Suppressor macrophage treated with lipopolysaccharide for 4 hours (primary cell): ENCODE data around the gene NSL1.
"Not testable (repeated sequence)": the region's sequence is repeated elsewhere in the genome, so short reads cannot be mapped to it uniquely, and the experiment has no call there.

Experiments used
- DNase-seq: peaks from one replicate; pipeline ENCODE4 v3.0.0-alpha.2; 2020

Gene NSL1, protein sequence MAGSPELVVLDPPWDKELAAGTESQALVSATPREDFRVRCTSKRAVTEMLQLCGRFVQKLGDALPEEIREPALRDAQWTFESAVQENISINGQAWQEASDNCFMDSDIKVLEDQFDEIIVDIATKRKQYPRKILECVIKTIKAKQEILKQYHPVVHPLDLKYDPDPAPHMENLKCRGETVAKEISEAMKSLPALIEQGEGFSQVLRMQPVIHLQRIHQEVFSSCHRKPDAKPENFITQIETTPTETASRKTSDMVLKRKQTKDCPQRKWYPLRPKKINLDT

DNA sequence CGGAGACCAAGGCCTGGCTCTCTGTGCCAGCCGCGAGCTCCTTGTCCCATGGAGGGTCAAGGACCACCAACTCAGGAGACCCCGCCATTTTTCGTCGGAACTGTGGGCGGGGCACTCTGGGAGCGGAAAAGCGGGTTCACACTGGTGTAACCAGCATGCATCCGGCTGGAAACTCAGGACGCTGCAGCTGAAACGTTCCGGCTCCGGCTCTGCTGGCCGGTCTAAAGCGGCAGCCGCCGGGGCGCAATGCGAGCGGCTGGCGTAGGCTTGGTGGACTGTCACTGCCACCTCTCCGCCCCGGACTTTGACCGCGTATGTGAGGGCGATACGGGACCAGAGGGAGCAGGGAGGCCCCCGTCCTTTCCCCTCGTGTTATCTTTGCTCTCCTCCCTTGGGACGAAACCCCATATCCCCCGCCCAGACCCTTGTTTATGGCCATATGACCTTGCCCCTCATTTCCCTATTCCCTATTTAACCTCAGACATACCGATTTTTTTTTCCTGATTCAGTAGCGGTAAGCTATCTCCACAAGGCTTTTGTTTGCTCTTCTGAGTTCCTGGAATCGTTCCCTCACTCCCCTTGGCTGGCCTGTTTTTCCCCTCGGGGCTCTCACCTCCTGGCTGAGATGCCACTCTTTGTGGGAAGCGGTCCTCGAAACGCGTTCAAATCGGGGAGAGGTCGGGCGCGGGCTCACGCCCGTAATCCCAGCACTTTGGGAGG lies at the start of gene NSL1, which contains the start of gene TATDN3:
NSL1 (minus strand) TSS at position 102 of the 720 bp plus-strand sequence; CDS start at position 88, 14 bp downstream.
TATDN3 (plus strand) TSS at position 219 of the 720 bp plus-strand sequence; CDS start at position 247, 28 bp downstream.
- DNase-seq: peak; percentile 95

DNA sequence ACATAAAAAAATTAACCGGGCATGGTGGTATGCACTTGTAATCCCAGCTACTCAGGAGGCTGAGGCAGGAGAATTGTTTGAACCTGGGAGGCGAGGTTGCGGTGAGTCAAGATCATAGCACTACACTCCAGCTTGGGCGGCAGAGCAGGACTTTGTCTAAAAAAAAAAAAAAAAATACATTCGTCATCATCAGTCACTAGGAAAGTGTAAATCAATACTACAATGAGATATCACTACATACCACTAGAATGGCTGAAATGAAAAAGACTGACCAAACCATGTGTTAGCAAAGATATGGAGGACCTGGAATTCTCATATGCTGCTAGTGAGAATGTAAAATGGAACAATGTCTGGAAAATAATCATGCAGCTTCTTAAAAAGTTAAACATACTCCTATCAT lies 46.6 kb upstream of the NSL1 start:
- no peak for DNase-seq

GRCh38 chr1:212833211-212834207 lies 41.9 kb upstream of the NSL1 start:
- DNase-seq: not testable (repeated sequence)

- DNase-seq: no peak
Observed at GRCh38 chr1:212828395-212828794, 36.8 kb upstream of the NSL1 start.

- no peak for DNase-seq
Observed at GRCh38 chr1:212827831-212828278, 36.3 kb upstream of the NSL1 start.

DNA sequence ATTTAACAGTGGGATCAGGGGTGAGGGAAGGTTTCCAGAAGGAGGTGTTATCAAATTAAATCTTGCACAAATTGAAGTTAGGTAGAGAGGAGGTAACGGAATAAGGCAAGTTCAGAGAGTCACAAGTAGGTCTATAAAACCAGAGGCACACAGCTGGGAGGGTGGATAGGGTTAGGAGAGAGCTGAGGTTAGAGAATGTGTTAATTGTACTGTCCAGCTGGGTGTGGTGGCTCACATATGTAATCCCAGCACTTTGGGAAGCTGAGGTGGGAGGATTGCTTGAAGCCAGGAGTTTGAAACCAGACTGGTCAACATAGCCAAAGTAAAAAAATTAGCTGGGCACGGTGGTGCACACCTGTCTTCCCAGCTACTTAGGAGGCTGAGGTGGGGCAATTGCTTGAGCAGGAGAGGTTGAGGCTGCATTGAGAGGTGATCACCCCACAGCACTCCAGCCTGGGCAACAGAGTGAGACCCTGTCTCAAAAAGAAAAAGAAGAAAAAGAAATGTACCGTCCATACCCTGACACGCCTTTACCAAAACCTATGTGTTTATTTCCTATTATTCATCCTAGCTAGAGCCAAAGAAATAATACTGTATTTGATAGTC lies 35.7 kb upstream of the NSL1 start:
- DNase-seq: no peak

DNA sequence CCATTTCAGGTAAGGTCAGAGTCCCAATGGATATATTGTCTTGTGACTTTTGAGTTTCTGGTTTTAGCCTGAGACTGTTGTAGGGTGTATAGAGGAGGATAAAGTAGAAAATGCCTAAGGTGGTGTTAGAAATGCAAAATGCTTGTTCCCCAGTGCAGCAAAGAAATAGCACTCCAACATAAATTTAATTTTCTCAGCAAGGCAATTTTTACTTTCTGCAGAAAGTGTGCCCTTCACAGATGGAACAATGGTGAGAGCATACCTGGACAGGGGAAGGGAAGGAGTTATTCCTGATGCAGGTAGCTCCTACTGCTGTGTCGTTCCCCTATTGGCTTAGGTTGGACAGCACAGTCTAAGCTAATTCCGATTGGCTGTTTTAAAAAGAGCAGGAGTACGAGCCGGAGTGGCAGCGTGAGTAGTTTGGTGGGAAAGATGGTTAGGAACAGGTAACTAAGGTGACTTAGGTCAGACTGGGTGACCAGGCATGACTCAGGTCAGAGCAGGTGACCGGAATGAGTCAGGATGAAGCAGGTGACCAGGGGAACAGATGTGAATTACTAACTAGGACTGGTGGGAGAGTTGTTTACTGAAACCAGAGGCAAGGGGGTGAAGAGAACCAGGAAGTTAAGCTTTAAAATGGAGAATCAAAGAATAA lies 34.3 kb upstream of the NSL1 start:
- no peak for DNase-seq

DNA sequence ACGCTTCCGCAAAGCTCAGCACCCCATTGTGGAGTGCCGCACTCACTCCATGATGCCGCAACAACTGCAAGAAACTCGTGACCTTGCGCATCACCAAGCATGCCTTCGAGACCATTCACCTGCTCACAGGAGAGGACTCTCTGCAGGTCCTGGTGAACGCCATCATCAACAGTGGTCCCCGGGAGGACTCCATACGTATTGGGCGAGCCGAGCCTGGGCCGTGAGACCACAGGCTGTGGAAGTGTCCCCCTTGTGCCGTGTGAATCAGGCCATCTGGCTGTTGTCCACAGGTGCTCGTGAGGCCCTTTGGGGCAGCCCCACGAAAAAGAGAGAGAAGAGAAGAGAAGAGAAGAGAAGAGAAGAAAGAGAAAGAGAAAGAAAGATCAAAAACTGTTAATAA lies 32.6 kb upstream of the NSL1 start:
- no peak for DNase-seq

DNA sequence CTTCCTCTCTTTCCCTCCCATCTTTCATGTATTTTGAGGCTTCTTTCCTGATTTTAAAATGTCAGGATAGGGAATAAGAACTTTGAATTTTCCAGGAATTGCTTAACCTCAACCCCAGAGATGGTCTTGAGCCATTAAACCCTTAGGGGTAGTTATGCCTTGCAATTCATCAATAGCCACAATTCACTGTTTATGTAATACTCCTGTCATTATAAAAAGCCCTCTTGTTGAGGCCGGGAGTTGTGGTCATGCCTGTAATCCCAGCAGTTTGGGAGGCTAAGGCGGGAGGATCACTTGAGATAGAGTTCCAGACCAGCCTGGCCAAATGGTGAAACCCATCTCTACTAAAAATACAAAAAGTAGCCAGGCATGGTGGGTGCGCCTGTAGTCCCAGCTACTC lies 31.4 kb upstream of the NSL1 start:
- no peak for DNase-seq

DNA sequence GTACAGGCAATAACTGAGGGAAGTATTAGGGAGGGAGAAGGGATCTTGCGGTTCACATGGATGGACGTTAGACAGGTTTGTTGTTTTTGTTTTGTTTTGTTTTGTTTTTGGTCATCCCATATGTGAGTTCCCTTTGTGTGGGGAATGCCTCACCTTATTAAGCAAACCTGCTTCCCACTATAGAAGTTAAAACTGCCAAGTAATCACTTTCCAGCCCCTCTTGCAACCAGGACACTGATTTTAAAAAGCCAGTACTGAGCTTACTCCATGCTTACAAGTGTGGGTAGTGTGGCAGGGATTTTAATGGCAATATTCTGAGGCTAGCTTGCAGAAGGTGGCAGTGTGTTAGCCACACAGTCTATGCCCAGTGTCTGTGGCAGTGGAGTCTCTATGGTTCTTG lies 29.4 kb upstream of the NSL1 start:
- no peak for DNase-seq

DNA sequence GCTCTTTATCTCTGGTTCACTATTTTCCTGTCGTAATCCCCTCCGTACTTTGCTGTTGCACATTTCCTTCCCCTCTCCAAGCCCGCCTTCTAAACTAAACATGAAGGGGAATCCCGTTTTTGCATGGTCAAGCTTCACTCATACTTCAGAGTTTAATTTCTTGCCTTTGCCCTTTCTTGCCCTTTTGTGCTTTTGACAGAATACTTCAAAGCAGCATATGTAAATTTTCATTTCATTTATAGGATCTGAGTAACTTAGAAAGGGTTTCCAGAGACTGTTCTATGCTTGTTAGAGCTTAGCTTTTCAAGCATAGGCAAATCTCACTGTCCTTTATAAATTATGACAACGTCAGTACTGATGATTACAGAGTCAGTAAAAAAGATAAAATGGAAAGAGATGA lies 28.1 kb upstream of the NSL1 start:
- DNase-seq: peak; percentile 86

GRCh38 chr1:212816567-212817278 lies 25.1 kb upstream of the NSL1 start:
- no peak for DNase-seq

DNA sequence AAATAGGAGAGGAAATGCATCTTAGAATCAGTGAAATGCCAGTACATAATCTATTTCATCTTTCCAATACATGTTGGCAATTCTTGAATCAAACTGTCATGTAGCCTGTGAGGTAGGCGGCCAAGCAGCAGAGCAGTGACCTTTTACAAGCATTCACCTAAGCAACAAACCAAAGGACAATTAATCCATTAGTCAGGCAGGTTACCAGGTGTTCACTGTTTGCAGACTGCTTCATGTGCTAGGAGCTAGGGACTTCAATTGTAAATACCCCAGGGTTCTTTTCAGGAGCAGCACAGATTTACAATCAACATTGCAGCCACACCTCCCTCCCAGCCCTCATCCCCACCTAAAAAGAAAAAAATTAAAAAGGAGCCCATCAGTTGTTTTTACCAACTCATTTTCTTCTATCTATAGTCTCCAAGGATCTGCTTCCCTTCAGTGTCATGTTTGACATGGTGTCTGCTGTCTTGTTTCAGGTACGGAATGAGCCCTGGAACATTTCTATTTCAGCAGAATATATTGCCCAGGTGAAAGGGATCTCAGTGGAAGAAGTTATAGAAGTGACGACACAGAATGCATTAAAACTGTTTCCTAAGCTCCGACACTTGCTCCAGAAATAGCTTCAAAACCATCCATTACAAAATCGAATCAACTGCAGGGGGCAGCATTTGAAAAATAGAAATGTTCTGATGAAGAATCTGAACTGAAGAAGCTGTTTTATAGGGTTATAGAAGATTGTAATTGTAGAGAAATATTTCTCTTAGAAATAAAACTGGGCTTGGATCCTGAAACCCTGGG lies 23.2 kb upstream of the NSL1 start:
- peak; percentile 31 for DNase-seq

GRCh38 chr1:212805767-212806166 lies 14.2 kb upstream of the NSL1 start:
- DNase-seq: no peak

- DNase-seq: no peak
Observed at GRCh38 chr1:212797681-212798080, 6.1 kb upstream of the NSL1 start.

GRCh38 chr1:212794561-212795014 lies 3.0 kb upstream of the NSL1 start:
- DNase-seq: peak; percentile 92

DNA sequence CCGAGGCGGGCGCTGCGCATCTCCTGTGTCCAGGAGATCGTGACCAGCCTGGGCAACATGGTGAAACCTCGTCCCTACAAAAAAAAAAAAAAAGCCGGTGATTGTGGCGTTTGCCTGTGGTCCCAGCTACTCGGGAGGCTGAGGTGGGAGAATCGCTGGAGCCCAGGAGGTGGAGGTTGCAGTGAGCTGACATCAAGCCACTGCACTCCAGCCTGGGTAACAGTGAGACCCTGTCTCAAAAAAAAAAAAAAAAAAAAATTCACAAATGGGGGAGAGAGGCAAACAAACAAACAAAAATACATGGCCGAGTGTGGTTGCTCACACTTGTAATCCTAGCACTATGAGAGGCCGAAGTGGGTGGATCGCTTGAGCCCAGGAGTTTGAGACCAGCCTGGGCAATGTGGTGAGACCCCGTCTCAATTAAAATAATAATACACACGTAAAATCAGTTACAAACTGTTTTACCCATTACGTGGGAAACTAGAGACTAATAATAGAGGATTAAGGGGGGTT lies 875 bp upstream of the NSL1 start:
- no peak for DNase-seq

- peak; percentile 79 for DNase-seq
Observed at GRCh38 chr1:212791261-212791675, 309 bp downstream of the NSL1 start.

GRCh38 chr1:212785871-212786270 lies 5.7 kb downstream of the NSL1 start:
- DNase-seq: no peak

DNA sequence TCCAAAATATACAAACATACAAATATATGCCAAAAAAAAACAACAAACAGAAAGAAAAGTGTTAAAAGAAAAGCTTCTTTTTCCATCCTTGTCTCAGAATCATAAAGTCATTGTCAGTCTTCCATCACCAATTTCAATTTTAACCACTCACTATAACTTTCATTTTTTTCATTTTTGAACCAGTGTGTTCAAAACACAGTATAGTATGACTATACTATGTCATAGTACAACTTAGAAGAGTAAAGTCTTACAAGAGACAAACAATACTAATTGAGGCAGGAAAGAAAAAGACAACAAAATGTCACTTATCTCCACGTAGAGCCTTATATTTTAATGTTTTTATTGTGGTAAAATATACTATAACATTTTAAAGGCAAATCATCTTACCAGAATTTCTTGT lies 7.6 kb downstream of the NSL1 start:
- DNase-seq: no peak
